Myocyte (in vitro differentiated cells): ENCODE measurements around the gene COLEC11. TPM values are rescaled to one million over a fixed set of nuclear protein-coding genes. Genes with fewer than 3 reads are reported as not detected.
"Not testable (repeated sequence)": the region's sequence is repeated elsewhere in the genome, so short reads cannot be mapped to it uniquely, and the experiment has no call there.

ENCODE experiments used
- DNase-seq: peaks from one replicate; pipeline ENCODE4 v3.0.0-alpha.2; 2012; ENCODE audit warnings: low read depth
- total RNA-seq: library from RNA; depleted of rRNA; stranded (reverse); fragments of >200 nt; gene quantifications from 2 replicates; pipeline ENCODE4 v1.2.3, GENCODE V29; 2014

Gene COLEC11
- total RNA-seq, 1 donor from 2014 or later, result not detected

DNA sequence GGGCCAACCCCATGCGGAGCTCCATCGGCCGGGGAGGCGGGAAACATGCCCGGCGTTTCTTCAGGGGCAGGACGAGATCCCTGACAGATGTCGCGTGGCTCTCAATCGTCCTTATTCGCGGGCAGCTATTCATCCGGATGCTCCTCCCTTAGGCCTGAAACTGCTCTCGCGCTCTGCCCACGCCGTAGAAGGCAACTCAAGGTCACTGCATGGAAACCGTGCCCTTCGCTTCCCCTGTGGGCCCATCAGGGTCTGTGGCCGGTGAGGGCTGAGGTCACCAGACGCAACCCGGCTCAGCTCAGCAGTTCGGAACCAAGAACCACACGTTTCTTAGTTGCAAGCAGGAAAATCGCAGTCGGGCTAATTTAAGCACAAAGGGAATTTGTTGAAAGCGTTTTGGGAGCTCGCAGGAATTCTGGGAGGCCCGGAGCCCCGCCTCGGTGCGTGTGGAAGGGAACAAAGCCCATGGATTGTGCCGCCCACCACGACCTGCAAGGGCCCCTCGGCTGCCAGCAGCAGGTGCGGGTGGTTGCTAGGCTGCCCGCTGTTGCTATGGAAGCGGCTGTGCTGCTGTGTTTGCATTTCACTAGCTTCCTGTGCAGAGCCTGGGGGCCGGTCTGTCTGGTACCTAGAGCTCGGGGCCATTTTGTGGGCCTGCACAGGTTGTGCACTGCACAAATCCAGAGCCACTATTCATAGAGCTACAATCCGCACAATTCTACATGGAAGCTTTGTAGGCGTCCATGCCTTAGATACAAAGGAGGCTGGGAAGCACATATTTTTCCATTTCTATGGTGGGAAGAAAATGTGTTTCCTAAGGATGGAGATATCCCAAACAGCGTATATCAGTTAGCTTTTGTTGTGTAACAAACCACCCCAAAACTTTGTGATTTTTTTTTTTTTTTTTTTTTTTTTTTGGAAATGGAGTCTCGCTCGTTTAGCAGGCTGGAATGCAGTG, 57.1 kb downstream of the COLEC11 start:
- peak; percentile 48 for DNase-seq

DNA sequence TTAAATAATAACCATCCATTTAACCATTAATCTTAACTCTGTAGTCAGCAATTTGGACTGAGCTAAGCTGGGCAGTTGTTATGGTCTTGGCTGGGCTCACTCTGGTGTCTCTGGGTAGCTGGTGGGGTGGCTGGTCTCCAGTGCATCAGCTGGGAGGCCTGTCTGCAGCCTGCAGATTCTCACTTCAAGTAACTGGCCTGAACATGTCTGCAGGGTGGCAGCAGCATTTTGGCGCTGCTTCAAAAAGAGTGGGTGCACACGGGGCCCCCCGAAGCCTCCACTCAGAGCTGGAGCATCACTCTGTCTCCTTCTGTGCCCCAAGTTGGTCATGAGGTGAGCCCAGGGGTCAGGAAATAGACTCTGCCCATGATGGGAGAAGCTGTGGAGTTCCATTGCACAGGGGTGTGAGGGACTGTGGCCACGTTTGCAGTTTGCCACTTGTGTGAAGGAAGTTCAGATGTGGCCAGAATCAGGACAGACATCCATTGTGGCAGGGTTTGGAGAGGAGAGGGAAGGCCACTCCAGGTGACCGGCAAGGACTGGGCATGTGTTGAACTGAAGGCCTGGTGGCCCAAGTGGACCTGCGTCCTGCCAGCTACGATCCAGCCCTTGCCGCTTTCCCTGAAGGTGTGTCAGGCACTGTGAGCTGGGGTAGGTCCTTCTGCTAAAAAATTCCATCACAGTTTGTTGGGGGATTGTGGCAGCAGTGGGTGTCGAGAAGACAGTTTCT, 58.1 kb downstream of the COLEC11 start:
- no peak for DNase-seq

DNA sequence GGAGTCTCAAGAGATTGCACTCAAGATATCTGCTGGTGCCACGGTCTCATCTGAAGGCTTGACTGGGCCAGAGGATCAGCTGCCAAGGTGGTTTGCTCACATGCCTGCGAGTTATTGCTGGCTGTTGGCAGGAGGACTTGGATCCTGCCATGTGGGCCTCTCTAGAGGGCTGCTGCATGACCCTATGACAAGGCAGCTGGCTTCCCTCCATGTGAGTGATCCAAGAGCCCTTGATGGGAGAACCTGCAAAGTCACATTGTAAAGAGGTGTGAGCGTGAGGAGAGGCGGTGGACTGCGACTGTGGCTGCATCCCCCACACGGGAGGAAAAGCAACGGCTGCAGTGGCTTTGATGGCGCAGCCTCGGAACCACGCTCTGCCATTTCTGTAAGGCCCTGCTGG, 59.1 kb downstream of the COLEC11 start:
- no peak for DNase-seq

DNA sequence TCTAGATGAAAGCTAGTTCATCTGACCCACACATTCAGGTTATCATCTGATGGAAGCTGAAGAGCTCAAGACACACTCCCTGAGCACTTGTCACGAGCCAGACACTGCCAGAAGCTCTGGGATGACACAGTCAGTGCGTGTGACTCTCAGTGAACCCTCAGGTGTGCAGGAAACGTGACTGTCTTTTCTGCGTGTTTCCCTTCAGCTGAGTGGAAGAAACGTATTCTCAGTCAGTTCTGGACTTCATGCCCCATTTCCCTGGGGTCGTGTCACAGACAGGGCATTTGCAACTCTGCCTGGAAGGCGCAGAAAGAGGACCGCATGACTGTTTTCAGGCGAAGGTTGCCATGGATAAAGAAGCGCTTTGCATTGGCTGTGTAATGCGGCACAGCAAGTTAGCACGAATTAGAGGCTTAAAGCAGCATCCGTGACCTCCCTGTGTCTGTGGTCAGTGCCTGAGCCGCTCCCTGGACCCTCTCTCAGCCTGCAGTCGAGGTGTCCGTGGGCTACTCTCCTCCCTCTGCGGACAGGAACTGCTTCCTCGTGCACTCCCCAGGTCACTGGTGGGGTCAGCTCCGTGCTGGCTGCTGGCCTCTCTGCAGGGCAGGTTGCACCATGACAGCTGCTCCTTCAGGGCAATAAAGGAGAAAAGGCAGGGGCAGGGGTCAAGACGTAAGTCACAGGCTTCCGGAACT, 59.8 kb downstream of the COLEC11 start:
- no peak for DNase-seq

DNA sequence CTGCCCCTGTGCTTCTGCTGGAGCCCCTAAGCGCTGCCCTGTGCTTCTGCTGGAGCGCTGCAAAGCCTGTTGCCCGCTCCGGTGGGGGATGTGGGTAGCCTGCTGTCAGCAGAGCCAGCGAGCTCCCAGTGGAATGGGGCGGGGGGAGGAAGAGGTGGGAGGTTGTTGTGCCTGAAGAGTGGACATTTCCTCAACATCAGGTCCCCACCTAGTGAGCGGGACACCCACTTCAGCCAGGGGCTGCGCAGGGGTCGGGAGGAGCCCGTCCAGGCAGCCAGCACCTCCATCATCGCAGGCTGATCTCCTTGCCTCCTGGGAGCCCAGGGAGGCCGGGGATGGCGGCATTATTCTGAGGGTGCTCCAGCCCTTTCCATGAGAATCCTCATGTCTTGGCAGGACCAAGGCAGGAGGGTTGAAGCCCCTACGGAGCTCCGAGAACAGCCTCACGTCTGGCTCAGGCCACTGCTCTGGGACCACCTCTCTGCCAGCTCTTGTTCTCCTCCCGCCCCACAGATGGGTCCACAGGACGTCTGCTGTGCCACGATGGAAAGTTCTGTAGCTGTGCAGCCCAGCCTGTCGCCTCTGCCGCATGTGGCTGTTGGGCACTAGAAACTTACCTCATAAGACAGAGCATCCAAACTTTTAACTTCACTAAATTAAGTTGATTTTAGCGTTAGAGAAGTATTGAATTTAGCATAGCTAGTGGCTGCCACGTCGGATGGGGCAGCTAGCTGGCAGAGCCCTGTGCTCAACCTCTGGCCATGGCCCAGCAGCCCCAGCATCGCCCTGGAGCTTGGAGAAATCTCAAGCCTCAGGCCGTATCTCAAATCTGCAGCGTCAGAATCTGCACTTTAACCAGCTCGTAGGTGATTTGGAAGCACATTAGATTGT, 61.2 kb downstream of the COLEC11 start:
- DNase-seq, result no peak

DNA sequence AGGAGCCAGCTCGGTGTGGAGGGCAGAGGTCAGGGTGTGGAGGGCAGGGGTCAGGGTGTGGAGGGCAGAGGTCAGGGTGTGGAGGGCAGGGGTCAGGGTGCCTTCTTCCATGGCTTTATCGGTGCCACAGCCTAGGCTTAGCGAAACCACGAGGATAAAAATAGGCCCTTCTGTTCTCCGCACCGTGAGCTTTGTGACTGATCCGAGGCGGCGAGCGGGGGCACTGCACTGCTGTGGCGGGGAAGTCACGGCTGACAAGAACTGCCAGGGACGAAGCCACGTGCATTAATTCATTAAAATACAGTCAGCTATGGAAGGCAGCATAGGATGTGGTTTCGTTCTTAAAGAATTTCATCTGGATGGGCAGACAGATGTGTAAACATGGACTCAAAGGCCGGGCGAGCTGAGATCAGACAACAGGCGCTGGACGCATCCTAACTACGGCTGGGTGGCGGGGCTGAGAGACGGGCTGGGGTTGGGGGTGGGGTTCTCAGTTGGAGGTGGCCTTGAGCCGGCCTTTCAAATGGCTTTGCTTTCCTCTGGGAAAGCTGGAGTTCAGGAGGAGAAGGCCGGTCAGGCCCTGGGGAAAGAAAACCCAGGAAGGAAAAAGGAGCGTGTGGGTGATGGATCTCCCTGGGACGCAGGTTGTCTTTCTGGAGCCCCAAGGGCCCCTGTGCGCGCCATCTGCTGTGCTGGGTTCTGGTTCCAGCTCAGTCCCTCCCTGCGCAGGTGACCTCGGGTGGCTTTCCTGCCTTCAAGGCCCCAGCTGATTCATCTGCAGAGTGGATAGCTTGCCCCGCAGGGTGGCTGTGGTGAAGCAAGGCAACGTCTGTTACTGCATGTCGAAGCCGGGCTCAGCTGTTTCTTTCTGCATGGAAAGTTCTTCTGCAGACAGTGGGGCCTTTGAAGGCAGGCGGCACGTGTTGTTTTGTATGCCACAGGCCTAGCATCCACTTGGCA, 62.1 kb downstream of the COLEC11 start:
- peak; percentile 33 for DNase-seq

DNA sequence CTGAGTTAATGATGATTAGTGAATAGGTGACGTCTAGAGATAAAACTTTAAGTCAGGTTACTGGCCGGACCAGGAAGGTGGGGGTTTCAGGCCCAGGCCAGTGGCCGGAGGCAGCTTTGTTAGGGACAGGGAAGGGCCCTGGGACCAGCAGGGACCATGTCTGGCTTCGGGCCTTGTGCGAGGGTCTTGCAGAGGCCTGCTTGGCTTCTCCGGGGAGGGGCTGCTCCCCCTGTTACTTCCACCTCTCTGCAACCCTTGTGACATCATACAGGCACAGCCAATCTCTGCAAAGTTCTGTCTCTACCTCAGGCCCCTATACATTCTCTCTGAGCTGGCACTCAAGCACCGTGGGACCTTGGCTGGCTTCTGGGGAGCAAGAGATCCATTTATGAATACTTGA, 63.0 kb downstream of the COLEC11 start, which contains the start of gene ALLC:
Gene ALLC, plus strand, starts transcription at position 320 of the 400 bp plus-strand sequence. CDS start 12,958 bp downstream, outside the sequence.
- no peak for DNase-seq

DNA sequence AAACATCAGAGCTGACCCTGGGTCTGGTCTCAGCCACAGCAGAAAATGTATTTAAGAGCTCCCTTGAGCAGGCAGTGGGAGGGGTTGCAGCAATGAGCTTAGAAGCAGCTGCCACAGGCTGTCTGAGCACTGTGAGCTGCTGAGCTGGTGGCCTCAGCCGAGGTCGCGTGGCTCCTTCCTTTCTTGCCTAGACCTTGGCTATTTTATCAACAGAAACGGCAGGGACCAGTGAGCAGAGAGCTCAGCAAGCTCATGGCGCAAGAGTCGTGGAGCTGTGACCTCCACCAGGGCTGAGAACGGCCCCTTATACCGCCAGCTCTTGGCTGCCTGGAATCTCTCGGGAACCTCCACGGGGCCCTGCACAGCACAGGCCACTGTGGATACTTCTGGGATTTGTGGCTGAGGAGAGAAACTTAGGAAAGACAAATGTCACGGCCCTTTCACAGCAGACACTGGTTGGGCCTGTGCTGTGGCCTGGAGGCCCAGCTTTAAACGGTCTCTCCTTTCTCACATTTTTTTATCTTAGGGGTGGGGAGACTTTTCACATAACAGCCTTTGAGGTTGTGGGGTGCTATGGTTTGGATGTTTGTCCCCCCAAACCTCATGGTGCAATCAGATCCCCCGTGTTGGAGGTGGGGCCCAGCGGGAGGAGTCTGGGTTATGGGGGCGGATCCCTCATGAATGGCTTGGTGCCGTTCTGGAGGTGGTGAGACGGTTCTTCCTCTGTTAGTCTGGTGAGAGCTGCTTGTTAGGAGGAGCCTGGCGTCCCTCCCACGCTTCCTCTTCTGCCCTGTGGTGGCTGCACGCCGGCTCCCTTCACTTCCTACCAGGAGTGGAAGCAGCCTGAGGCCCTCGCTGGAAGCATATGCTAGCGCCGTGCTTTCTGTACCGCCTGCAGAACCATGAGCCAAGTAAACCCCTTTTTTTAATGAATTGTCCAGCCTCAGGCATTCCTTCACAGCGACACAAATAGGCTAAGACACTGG, 64.8 kb downstream of the COLEC11 start:
- peak; percentile 68 for DNase-seq

DNA sequence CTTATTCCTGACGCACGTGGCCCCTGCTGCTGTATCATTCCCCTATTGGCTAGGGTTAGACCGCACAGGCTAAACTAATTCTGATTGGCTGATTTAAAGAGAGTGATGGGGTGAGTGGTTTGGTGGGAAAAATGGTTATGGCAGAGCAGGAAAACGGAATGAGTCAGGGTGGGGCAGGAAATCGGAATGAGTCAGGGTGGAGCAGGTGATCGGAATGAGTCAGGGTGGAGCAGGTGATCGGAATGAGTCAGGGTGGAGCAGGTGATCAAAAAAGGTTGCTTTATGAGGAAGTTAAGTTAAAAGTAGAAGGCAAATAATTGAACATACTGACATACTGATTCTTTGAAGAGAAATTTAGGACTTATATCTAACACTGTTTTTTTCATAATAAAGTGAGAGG, 65.7 kb downstream of the COLEC11 start:
- not testable (repeated sequence) for DNase-seq

DNA sequence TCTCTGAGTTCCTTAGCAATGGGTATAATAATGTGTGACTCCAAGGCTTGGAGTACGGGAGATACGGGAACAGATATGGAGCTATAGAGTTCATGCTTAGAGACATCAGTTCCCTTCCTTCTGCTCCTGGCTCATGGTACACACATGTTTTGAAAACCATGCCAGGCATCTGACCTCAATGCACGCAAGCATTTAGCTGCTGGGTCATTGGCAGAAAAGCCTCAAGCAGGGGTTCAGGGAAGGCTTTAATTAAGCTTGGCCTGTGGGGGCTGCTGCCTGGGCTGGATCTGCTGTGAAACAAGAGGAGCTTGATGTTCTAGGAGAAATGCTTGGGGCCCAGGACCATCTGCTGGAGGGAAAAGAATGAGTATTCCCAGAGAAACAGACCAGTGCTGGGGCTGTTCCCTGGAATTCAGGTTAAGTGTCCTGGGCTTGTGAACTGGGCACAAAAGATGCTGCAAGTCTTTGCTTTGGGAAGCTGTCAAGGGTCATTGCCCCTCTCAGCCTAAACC, 66.3 kb downstream of the COLEC11 start:
- no peak for DNase-seq

DNA sequence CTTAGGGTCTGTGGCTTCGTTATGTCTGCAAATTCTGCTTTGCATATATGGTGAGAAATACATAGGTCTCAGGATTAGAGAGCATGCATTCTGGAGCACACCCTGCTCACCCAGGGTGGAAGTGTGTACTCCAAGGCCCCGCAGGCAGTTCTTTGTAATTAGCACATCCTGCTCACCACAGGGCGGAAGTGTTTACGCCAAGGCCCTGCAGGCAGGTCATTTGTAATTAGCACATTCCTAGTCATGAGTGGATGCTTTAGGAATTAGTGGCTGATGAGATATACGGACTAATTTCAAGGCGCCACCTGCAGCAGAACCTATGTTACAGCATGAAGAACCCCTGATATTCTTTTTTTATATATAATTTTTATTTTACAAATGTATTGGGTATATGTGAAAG, 67.3 kb downstream of the COLEC11 start:
- DNase-seq, result no peak

DNA sequence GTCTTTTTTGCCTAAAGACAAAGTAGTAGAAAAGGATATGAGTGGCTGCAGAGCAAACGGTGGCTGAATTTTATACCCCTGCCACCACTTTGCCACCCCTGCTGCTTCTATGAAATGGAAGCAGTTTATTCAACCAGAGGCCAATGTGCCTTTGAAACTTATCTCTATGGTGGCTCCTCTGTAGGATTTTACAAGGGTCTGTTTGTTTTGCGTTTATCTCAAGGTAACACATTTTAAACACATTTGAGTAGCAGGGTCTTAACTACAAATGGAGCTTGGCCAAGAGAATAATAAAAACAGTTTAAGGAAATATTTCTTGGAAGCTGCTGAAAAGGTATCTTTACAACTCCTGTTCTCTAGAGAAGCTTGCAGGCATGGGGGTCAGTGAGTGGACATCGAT, 69.2 kb downstream of the COLEC11 start:
- no peak for DNase-seq

DNA sequence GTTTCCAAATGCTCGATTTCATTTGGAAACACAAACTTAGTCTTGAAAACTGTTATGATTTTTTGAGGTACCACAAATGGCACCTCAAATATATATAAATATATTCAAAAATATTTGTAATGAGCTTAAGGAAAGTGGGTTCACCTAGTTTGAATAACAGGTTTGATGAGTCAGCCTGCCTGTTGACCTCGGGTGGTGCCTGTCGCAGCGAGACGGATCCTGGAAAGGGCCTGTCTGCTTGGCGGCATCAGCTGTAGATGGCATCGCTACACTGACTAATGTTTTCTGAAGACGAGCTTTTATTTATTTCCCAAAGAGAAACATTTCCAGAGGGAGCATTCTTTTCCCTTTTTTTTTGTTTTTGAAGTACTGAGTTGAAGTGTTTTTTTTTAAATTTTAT, 70.0 kb downstream of the COLEC11 start:
- DNase-seq, result no peak

DNA sequence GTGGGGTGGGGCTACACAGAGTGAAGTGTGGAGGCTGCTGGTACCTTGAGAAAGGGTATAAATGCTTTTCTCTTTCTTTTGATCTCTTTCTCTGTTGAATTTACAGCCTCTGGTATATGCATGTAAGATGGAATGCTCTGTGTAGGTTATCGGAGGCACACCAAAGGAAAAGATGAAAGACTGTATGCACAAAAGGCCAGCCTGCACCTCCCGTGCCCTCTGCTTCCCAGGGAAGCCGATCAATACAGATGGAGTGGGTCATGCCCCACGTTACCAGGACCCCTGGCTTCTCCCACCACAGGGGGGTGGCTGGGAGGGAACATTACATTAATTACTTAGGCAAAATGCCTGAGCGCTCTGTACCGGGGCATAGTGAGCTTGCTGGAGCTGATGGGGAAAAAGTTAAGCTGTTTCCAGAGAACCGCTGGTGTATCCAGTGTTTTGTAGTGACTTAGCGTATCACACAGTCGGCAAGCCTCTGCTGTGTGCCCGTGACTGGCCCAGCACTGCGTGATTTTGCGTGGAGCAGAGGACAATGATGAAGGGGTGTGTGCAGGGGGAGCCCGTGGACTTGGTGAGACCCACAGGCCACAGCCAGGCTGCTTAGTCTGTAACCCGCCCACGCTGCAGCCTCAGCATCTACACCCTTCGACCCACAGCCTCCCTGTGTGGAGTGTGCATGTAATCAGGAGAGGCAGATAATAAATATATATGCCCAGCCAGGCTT, 71.1 kb downstream of the COLEC11 start:
- no peak for DNase-seq

DNA sequence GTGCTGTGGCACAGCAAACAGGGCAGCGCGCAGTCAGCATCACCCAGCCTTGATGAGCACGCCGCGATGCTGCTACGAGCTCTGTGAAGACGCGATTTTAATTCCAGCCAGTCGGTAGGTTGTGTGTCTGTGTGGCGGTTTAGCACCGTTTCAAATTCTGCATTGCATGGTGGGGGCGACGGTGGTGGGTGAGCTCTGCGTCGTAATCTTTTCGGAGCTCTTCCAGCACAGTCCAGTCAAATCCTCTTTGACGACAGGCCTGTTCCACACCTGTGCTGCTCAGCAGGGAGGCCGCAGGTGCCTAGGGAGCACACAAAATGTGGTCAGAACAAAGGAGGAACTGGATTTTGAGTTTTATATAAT, 71.7 kb downstream of the COLEC11 start:
- no peak for DNase-seq

DNA sequence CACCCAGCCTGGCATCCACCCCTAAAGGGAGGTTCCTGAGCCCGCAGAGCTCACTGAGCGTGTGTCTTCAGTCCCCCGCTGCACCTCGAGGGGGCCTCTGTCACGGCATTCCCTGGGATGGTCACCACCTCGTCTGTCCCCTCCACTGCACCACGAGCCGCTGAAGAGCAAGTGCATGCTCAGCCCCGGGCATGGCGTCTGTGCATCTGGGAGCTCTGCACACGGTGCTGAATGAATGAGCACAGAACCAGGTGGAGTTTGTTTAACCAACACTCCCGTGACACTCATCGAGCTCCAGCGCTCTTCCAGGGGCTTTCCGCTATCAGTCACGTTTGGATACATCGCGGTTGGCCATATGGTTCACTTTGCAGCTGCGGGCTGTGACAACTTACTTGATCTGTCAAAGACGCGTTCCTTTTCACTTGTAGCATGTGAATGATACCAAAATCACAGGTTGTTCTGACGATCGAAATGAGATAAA, 72.3 kb downstream of the COLEC11 start:
- DNase-seq, result no peak

DNA sequence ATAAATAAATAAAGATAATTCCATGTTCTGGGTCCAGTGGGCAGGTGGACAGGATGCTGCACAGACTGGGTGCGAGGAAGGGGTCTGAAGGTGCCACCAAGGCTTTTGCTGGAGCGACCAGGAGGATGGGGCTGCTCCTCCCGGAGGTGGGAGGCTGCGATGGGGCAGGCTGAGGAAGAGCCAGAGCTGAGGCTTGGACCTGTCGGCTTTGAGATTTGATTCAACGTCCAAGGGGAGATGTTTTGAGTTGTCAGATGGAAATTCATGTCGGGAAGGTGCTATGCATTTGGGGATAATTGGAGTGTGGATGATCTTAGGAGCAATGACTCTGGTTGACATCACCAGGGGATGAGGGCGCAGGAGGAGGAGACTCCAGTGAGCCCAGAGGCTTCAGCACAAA, 74.7 kb downstream of the COLEC11 start:
- no peak for DNase-seq
